Mesenchymal stem cell (in vitro differentiated cells and primary cell): ENCODE data around the gene CNOT1.
"Not testable (repeated sequence)": the region's sequence is repeated elsewhere in the genome, so short reads cannot be mapped to it uniquely, and the experiment has no call there.

Experiments used
- DNase-seq: peaks from one replicate; pipeline ENCODE4 v3.0.0-alpha.2; 2013
- H2AFZ ChIP-seq: one replicate; pipeline ENCODE4 v1.6.1; 2013; ENCODE audit warnings: low read depth, mild to moderate bottlenecking, control low read depth, inconsistent platforms, low read length, moderate library complexity
- H2AK5ac ChIP-seq: 2 replicates; pipeline ENCODE4 v1.6.1; 2013; ENCODE audit warnings: low read length, moderate library complexity, mild to moderate bottlenecking, inconsistent platforms; ENCODE audit not compliant: severe bottlenecking
- H2BK120ac ChIP-seq: one replicate; pipeline ENCODE4 v1.6.1; 2013; ENCODE audit warnings: low read depth, mild to moderate bottlenecking, inconsistent platforms, low read length, moderate library complexity
- H2BK12ac ChIP-seq, 2 experiments: one replicate each; pipeline ENCODE4 v1.6.1; 2013; ENCODE audit warnings: inconsistent platforms in 2 of 2, low read length in 2 of 2, mild to moderate bottlenecking in 2 of 2, moderate library complexity in 2 of 2, control low read depth in 1 of 2
- H2BK15ac ChIP-seq: one replicate; pipeline ENCODE4 v1.6.1; 2013; ENCODE audit warnings: mild to moderate bottlenecking, low read depth, inconsistent platforms; ENCODE audit not compliant: poor library complexity, severe bottlenecking
- H2BK5ac ChIP-seq: 2 replicates; pipeline ENCODE4 v1.6.1; 2013; ENCODE audit warnings: low read depth, mild to moderate bottlenecking, low read length, control low read depth, inconsistent platforms; ENCODE audit not compliant: poor library complexity, severe bottlenecking
- H3K14ac ChIP-seq, 2 experiments: one replicate each; pipeline ENCODE4 v1.6.1; 2013; ENCODE audit warnings: inconsistent platforms in 2 of 2, low read length in 2 of 2, control low read depth in 1 of 2, mild to moderate bottlenecking in 1 of 2, moderate library complexity in 1 of 2
- H3K18ac ChIP-seq, 2 experiments: one replicate each; pipeline ENCODE4 v1.6.1; 2013; ENCODE audit warnings: inconsistent platforms in 2 of 2, low read length in 2 of 2, control low read depth in 1 of 2, low read depth in 1 of 2, mild to moderate bottlenecking in 1 of 2
- H3K23ac ChIP-seq, 2 experiments: one replicate each; pipeline ENCODE4 v1.6.1; 2013; ENCODE audit warnings: inconsistent platforms in 2 of 2, low read length in 2 of 2, mild to moderate bottlenecking in 2 of 2, moderate library complexity in 2 of 2, control low read depth in 1 of 2
- H3K27ac ChIP-seq: 2 replicates; pipeline ENCODE4 v1.5.1; 2013; ENCODE audit warnings: mild to moderate bottlenecking, moderate library complexity, low read length, control low read depth, inconsistent platforms; ENCODE audit not compliant: poor library complexity, severe bottlenecking
- H3K27me3 ChIP-seq, 2 experiments: 2 replicates each; pipeline versions ENCODE4 v1.6.1 to v1.7.0; 2013; ENCODE audit warnings: low read length in 2 of 2, mild to moderate bottlenecking in 2 of 2, moderate library complexity in 2 of 2, control low read depth in 1 of 2, inconsistent platforms in 1 of 2; ENCODE audit not compliant: control insufficient read depth in 1 of 2, insufficient read depth in 1 of 2
- H3K36me3 ChIP-seq, 2 experiments: 2 replicates each; pipeline versions ENCODE4 v1.6.1 to v1.7.0; 2013; ENCODE audit warnings: low read length in 2 of 2, control low read depth in 1 of 2, inconsistent platforms in 1 of 2, low read depth in 1 of 2, mild to moderate bottlenecking in 1 of 2; ENCODE audit not compliant: insufficient read depth in 2 of 2, control insufficient read depth in 1 of 2
- H3K4ac ChIP-seq, 2 experiments: one replicate each; pipeline ENCODE4 v1.6.1; 2013; ENCODE audit warnings: inconsistent platforms in 2 of 2, low read length in 2 of 2, mild to moderate bottlenecking in 2 of 2, moderate library complexity in 2 of 2, control low read depth in 1 of 2, low read depth in 1 of 2
- H3K4me1 ChIP-seq: 2 replicates; pipeline ENCODE4 v1.6.1; 2013; ENCODE audit warnings: low read depth, low read length, control low read depth; ENCODE audit not compliant: control insufficient read depth, insufficient read depth
- H3K4me2 ChIP-seq: 2 replicates; pipeline ENCODE4 v1.6.1; 2013; ENCODE audit warnings: low read length, mild to moderate bottlenecking, inconsistent platforms; ENCODE audit not compliant: poor library complexity, severe bottlenecking
- H3K4me3 ChIP-seq, 2 experiments: 2 replicates each; pipeline versions ENCODE4 v1.5.1 to v1.7.0; 2013; ENCODE audit warnings: low read length in 2 of 2, mild to moderate bottlenecking in 2 of 2, control low read depth in 1 of 2, low read depth in 1 of 2; ENCODE audit not compliant: insufficient read depth in 1 of 2
- H3K79me1 ChIP-seq: replicated peaks from 2 replicates; pipeline ENCODE4 v1.6.1; 2013; ENCODE audit warnings: mild to moderate bottlenecking, control low read depth, low read length, inconsistent platforms; ENCODE audit not compliant: poor library complexity, severe bottlenecking
- H3K9ac ChIP-seq: 2 replicates; pipeline ENCODE4 v1.7.0; 2013; ENCODE audit warnings: mild to moderate bottlenecking, low read length, moderate library complexity
- H3K9me3 ChIP-seq: 2 replicates; pipeline ENCODE4 v1.7.0; 2013; ENCODE audit warnings: mild to moderate bottlenecking, low read length; ENCODE audit not compliant: control insufficient read depth
- H4K8ac ChIP-seq: one replicate; pipeline ENCODE4 v1.6.1; 2013; ENCODE audit warnings: inconsistent platforms, mild to moderate bottlenecking, low read length, moderate library complexity
- H4K91ac ChIP-seq: one replicate; pipeline ENCODE4 v1.6.1; 2013; ENCODE audit warnings: mild to moderate bottlenecking, low read length, inconsistent platforms
- WGBS: methylation state at CpG from one replicate; pipeline ENCODE4 v1.1.7; 2013; ENCODE audit warnings: mixed read lengths; 5-methylcytosine and 5-hydroxymethylcytosine counted together

The CNOT1 gene

DNA sequence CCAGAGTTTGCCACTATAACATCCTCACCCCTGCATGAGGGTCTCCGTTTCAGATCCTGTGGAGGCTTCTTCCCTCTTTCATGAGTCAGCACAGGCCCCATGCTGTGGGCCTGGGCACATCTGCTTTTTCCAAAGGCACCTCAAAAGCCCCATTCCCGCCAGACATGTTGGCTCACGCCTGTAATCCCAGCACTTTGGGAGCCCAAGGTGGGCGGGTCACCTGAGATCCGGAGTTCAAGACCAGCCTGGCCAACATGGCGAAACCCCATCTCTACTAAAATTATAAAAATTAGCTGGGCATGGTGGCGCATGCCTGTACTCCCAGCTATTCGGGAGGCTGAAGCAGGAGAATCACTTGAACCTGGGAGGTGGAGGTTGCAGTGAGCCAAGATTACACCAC is 139.1 kb downstream of the CNOT1 start:
- not testable (repeated sequence) for H3K4me3 ChIP-seq, H3K4me2 ChIP-seq, H2BK5ac ChIP-seq, H3K9me3 ChIP-seq, H3K23ac ChIP-seq, H3K79me1 ChIP-seq, H3K4ac ChIP-seq, H4K8ac ChIP-seq, H2AFZ ChIP-seq, H2BK15ac ChIP-seq, H3K9ac ChIP-seq, H2BK12ac ChIP-seq, H3K27ac ChIP-seq, H3K36me3 ChIP-seq, H3K18ac ChIP-seq, H4K91ac ChIP-seq, H2BK120ac ChIP-seq, H2AK5ac ChIP-seq, DNase-seq
- H3K27me3 ChIP-seq = peaks cover 24 to 33% of the 10 kb centered on the region in 2 experiments
- 88% methylated on average over 8 of the region's 8 CpGs for WGBS
- H3K4me1 ChIP-seq = peaks cover 10% of the 10 kb centered on the region
- peak overlapping the region in 1 of 2 experiments; percentile 73 for H3K14ac ChIP-seq

DNA sequence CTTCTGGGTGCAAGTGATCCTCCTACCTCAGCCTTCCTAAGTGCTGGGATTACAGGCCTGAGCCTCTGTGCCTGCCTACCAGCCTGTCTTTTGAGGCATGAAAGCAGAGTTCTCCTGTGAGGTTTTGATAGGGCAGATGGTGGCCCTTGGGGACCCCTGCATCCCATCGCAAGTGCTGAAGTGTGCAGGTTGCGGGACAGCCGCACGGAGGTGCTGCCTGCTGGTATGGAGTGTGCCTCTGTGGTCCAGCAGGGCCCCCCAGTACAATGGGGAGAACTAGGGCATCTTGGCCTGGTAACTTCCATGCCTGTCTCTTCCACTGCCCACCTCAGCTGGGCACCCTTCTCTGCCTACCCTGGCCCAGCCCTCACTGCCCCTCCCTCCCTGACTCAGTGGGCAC is 139.6 kb downstream of the CNOT1 start:
- H2BK12ac ChIP-seq = no peak overlapping the region
- no peak overlapping the region for H2AFZ ChIP-seq
- no peak overlapping the region for H3K4ac ChIP-seq
- no peak overlapping the region for H3K18ac ChIP-seq
- H3K4me1 ChIP-seq = peaks cover 7% of the 10 kb centered on the region
- no peak overlapping the region for H2BK15ac ChIP-seq
- peaks cover 24 to 36% of the 10 kb centered on the region in 2 experiments for H3K27me3 ChIP-seq
- H2BK5ac ChIP-seq = no peak overlapping the region
- no peak overlapping the region for H3K27ac ChIP-seq
- no peak for DNase-seq
- no peaks in the 10 kb centered on the region for H3K9me3 ChIP-seq
- H3K79me1 ChIP-seq = no peaks in the 10 kb centered on the region
- 97% methylated on average over 4 of the region's 4 CpGs for WGBS
- no peaks in the 10 kb centered on the region for H3K36me3 ChIP-seq
- no peak overlapping the region for H4K91ac ChIP-seq
- H3K4me2 ChIP-seq = no peak overlapping the region
- no peak overlapping the region for H3K4me3 ChIP-seq
- H4K8ac ChIP-seq = no peak overlapping the region
- H3K14ac ChIP-seq = peak overlapping the region in 1 of 2 experiments; percentile 73
- H2AK5ac ChIP-seq = no peak overlapping the region
- no peak overlapping the region for H3K9ac ChIP-seq
- peak overlapping the region in 1 of 2 experiments; percentile 14 for H3K23ac ChIP-seq
- no peak overlapping the region for H2BK120ac ChIP-seq

DNA sequence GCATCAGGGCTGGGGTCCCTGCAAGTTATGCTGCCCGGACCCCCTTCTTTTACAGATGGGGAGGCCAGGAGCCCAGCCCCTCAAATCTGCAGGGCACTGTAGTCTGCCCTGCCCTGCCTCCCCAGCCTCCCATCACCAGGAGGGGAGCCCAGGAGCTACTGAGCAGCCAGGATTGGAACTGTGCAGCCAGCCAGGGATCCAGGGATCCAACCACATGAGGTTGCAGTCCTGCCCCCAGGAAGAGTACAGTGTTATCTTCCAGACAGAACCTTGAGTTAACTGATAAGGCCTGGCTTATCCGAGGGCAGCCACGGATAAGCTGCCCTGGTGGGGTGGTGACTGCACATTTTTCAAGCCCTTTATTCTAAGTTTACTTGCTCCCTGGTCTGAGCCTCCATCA is 141.1 kb downstream of the CNOT1 start:
- Histone ChIP-seq H2AK5ac (no peak overlapping the region), H3K9me3 (no peaks in the 10 kb centered on the region), H3K4ac (no peak overlapping the region), H2BK12ac (no peak overlapping the region), H3K9ac (no peak overlapping the region), H3K4me2 (no peak overlapping the region), H3K23ac (no peak overlapping the region), H3K18ac (no peak overlapping the region), H2BK120ac (no peak overlapping the region), H3K4me1 (peaks cover 5% of the 10 kb centered on the region), H3K36me3 (no peaks in the 10 kb centered on the region), H2AFZ (no peak overlapping the region), H4K8ac (no peak overlapping the region), H2BK15ac (no peak overlapping the region), H3K27ac (no peak overlapping the region), H2BK5ac (no peak overlapping the region), H3K27me3 (peaks cover 22 to 34% of the 10 kb centered on the region in 2 experiments), H3K14ac (no peak overlapping the region), H3K79me1 (no peaks in the 10 kb centered on the region), H4K91ac (no peak overlapping the region), H3K4me3 (no peak overlapping the region)
- no peak for DNase-seq
- WGBS = 26% methylated on average over 3 of the region's 3 CpGs

DNA sequence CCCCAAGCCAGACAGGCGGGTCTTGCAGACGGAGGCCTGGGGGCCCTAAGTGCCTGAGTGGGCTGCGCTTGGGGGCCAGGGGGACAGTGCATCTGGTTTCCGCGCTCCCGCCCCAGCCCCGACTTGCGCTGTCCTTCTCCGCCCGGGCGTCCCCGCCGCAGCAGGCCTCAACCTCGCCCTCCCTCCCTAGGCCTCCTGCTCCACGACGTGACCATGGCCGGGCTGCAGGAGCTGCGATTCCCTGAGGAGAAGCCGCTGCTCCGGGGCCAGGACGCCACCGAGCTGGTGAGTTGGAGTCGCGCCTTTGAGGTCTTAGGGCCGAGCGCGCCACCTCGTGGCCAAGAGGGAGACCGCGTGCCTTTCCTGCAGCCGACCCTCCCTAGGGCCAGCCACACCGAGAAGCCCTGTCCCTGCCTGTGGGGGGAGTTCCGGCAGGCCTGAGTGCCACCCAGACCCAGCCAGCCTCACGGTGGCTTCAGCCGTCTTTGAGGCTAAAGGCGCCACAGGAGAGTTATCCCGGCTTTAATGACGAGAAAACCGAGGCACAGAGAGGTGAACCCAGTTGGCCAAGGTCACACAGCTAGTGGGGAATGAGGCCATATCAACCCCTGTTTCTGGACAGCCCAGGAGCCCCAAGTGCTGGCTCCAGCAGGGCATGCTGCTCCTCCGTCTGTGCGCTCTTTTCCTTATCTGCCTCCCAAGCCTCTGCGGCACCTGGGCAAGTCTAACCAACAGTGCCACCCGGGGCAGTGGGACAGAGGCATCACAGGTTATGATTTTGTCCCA is 141.9 kb downstream of the CNOT1 start:
- H4K91ac ChIP-seq = no peak overlapping the region
- no peaks in the 10 kb centered on the region for H3K36me3 ChIP-seq
- no peak overlapping the region for H2BK15ac ChIP-seq
- peak overlapping the region in 1 of 2 experiments; percentile 13 for H3K14ac ChIP-seq
- H3K9ac ChIP-seq = peak overlapping the region; percentile 60
- no peak overlapping the region for H3K18ac ChIP-seq
- H2BK5ac ChIP-seq = no peak overlapping the region
- H3K4me1 ChIP-seq = peaks cover 5% of the 10 kb centered on the region
- no peaks in the 10 kb centered on the region for H3K79me1 ChIP-seq
- H3K4me3 ChIP-seq = peak overlapping the region in 1 of 2 experiments; percentile 72
- peak overlapping the region; percentile 55 for H4K8ac ChIP-seq
- no peak overlapping the region for H2AFZ ChIP-seq
- H3K23ac ChIP-seq = no peak overlapping the region
- H3K4ac ChIP-seq = no peak overlapping the region
- H3K27me3 ChIP-seq = peaks cover 18 to 38% of the 10 kb centered on the region in 2 experiments
- H3K27ac ChIP-seq = no peak overlapping the region
- WGBS = 20% methylated on average over 42 of the region's 43 CpGs
- peak; percentile 80 for DNase-seq
- H2BK120ac ChIP-seq = no peak overlapping the region
- no peak overlapping the region for H2BK12ac ChIP-seq
- no peak overlapping the region for H2AK5ac ChIP-seq
- no peaks in the 10 kb centered on the region for H3K9me3 ChIP-seq
- peak overlapping the region; percentile 36 for H3K4me2 ChIP-seq
